Mononuclear cell (primary cell): Measurements from ENCODE around the gene C10orf88. TPM values are rescaled to one million over a fixed set of nuclear protein-coding genes. Genes with fewer than 3 reads are reported as not detected.
"Not testable (repeated sequence)": the region's sequence is repeated elsewhere in the genome, so short reads cannot be mapped to it uniquely, and the experiment has no call there.

Experiments
- H3K27me3 ChIP-seq: 2 replicates; pipeline ENCODE4 v1.6.0; 2011; ENCODE audit warnings: low read length, control low read depth; ENCODE audit not compliant: insufficient read depth
- H3K4me1 ChIP-seq: 2 replicates; pipeline ENCODE4 v1.5.1; 2011; ENCODE audit warnings: mild to moderate bottlenecking, low read length, control low read depth; ENCODE audit not compliant: insufficient read depth
- H3K4me3 ChIP-seq: 2 replicates; pipeline ENCODE4 v1.5.1; 2011; ENCODE audit warnings: mild to moderate bottlenecking, low read length, moderate library complexity
- H3K9me3 ChIP-seq: 2 replicates; pipeline ENCODE4 v1.5.1; 2011; ENCODE audit warnings: low read depth, mild to moderate bottlenecking, control low read depth, low read length
- total RNA-seq: library from RNA; depleted of rRNA; stranded (reverse); fragments of >200 nt; gene quantifications from one replicate; pipeline ENCODE4 v1.2.3, GENCODE V29; 2012

The C10orf88 gene
- total RNA-seq, 1 donor: 2.1 TPM

- Histone ChIP-seq H3K9me3 (no peaks in the 10 kb centered on the region), H3K27me3 (no peaks in the 10 kb centered on the region), H3K4me3 (no peak overlapping the region), H3K4me1 (no peaks in the 10 kb centered on the region)
These were observed 23.9 kb downstream of the C10orf88 start for GRCh38 chr10:122930140-122930539.

GRCh38 chr10:122915700-122916099, 38.3 kb downstream of the C10orf88 start:
- no peak overlapping the region for H3K4me3 ChIP-seq
- no peaks in the 10 kb centered on the region for H3K27me3 ChIP-seq
- H3K4me1 ChIP-seq: no peaks in the 10 kb centered on the region

GRCh38 chr10:122911889-122912484, 42.0 kb downstream of the C10orf88 start:
- H3K9me3 ChIP-seq: no peaks in the 10 kb centered on the region
- H3K4me3 ChIP-seq: no peak overlapping the region
- H3K27me3 ChIP-seq: no peaks in the 10 kb centered on the region
- H3K4me1 ChIP-seq: no peaks in the 10 kb centered on the region

More at GRCh38 chr10:122915700-122916099, 38.3 kb downstream of the C10orf88 start:
- H3K9me3 ChIP-seq: no peaks in the 10 kb centered on the region

GRCh38 chr10:122910310-122910709, 43.7 kb downstream of the C10orf88 start, which contains the start of gene FAM24A:
Gene FAM24A, plus strand, starts transcription at chr10:122910610. Its CDS starts 1,025 bp downstream, at chr10:122911635.
- no peaks in the 10 kb centered on the region for H3K4me1 ChIP-seq
- no peak within 1 kb of the TSS for H3K4me3 ChIP-seq
- H3K9me3 ChIP-seq: no peaks in the 10 kb centered on the region
- peaks cover 1% of the 10 kb centered on the region for H3K27me3 ChIP-seq

GRCh38 chr10:122903861-122904260, 50.2 kb downstream of the C10orf88 start:
- H3K9me3 ChIP-seq, H3K4me1 ChIP-seq, H3K4me3 ChIP-seq, H3K27me3 ChIP-seq: not testable (repeated sequence)

GRCh38 chr10:122894261-122894944, 59.6 kb downstream of the C10orf88 start:
- Histone ChIP-seq H3K4me1 (no peaks in the 10 kb centered on the region), H3K9me3 (no peaks in the 10 kb centered on the region)

GRCh38 chr10:122884166-122884565, 69.9 kb downstream of the C10orf88 start:
- Histone ChIP-seq H3K4me1 (peaks cover 8% of the 10 kb centered on the region), H3K27me3 (no peaks in the 10 kb centered on the region), H3K9me3 (no peaks in the 10 kb centered on the region), H3K4me3 (no peak overlapping the region)

More at GRCh38 chr10:122894261-122894944, 59.6 kb downstream of the C10orf88 start:
- no peaks in the 10 kb centered on the region for H3K27me3 ChIP-seq
- H3K4me3 ChIP-seq: no peak overlapping the region

GRCh38 chr10:122882766-122883165, 71.3 kb downstream of the C10orf88 start:
- H3K9me3 ChIP-seq: no peaks in the 10 kb centered on the region
- H3K27me3 ChIP-seq: no peaks in the 10 kb centered on the region
- H3K4me1 ChIP-seq: peaks cover 19% of the 10 kb centered on the region

More at GRCh38 chr10:122882766-122883165, 71.3 kb downstream of the C10orf88 start:
- H3K4me3 ChIP-seq: no peak overlapping the region

Other genes with a start within 250 kb of the C10orf88 start
- gene CUZD1, start 108.4 kb downstream of the C10orf88 start, total RNA-seq: 0.42 TPM
- gene FAM24B, start 74.6 kb downstream of the C10orf88 start, total RNA-seq: 6.9 TPM
- gene FAM24A, start 43.6 kb downstream of the C10orf88 start, total RNA-seq: not detected
- 8.4 TPM for gene PSTK, start 26.2 kb upstream of the C10orf88 start, total RNA-seq
- 37.3 TPM for gene IKZF5, start 54.6 kb upstream of the C10orf88 start, total RNA-seq
- gene ACADSB, start 54.8 kb upstream of the C10orf88 start, total RNA-seq: 6.4 TPM
- not detected for gene HMX3, start 181.7 kb upstream of the C10orf88 start, total RNA-seq
- not detected for gene HMX2, start 193.9 kb upstream of the C10orf88 start, total RNA-seq
- gene BUB3, start 200.2 kb upstream of the C10orf88 start, total RNA-seq: 99.9 TPM